HEK293T (cell line): ENCODE results near the gene BRMS1.

Experiments
- BHLHE40 ChIP-seq: fragments of 450-650 bp; IDR thresholded peaks from 2 replicates; pipeline ENCODE4 v1.6.1; 2016; ENCODE audit warnings: mild to moderate bottlenecking, moderate library complexity, borderline replicate concordance
- FOXA1 ChIP-seq: fragments of 450-650 bp; IDR thresholded peaks from 2 replicates; pipeline ENCODE4 v1.6.1; 2016; ENCODE audit warnings: mild to moderate bottlenecking
- HDGF ChIP-seq: fragments of 450-650 bp; IDR thresholded peaks from 2 replicates; pipeline ENCODE4 v1.6.1; 2017; ENCODE audit warnings: antibody characterized with exemption, borderline replicate concordance
- SP1 ChIP-seq: fragments of 450-650 bp; IDR thresholded peaks from 2 replicates; pipeline ENCODE4 v1.6.1; 2017
- SUZ12 ChIP-seq: fragments of 450-650 bp; IDR thresholded peaks from 2 replicates; pipeline ENCODE4 v1.6.1; 2016; ENCODE audit warnings: mild to moderate bottlenecking

GRCh38 chr11:66365166-66365565, 20.3 kb upstream of the BRMS1 start:
- TF ChIP-seq SP1 (no peak), SUZ12 (no peak), BHLHE40 (no peak), FOXA1 (no peak), HDGF (no peak)
